ENCODE data around the gene TAB2. TPM values are rescaled to one million over a fixed set of nuclear protein-coding genes. Genes with fewer than 3 reads are reported as not detected.

The TAB2 gene
- total RNA-seq, 1 experiment from 2014 or later: 14.7 TPM

GRCh38 chr6:149331871-149332270 lies 14.4 kb downstream of the TAB2 start:
- H3K27me3 ChIP-seq (ENCODE audit: low read length): no peaks in the 10 kb centered on the region
- H3K9ac ChIP-seq (ENCODE audit: low read length): peak overlapping the region; percentile 44
- H3K36me3 ChIP-seq (ENCODE audit: low read depth, low read length): no peaks in the 10 kb centered on the region
- DNase-seq (peak; percentile 17), ATAC-seq (no peak)
- H2AFZ ChIP-seq (ENCODE audit: low read length): no peak overlapping the region
- POLR2A ChIA-PET (ENCODE audit: unreplicated experiment): interaction anchor here (0.5 kb wide), 1 partner anchor 14 kb away, joined by 3 read pairs; no protein-coding TSS in a partner anchor
- H3K27ac ChIP-seq (ENCODE audit: low read length): peak overlapping the region; percentile 91
- H3K79me2 ChIP-seq (ENCODE audit: low read length): peaks cover 92% of the 10 kb centered on the region
- no peaks in the 10 kb centered on the region for H3K9me2 ChIP-seq (replicated peaks; ENCODE audit: low read length)
- peak overlapping the region; percentile 81 for H3K4me2 ChIP-seq (ENCODE audit: low read length)
- intact Hi-C loops (cut with micrococcal nuclease): loop anchor here (5.0 to 10.0 kb wide), 4 partner anchors 50 to 250 kb away; no protein-coding TSS in a partner anchor
- H3F3A ChIP-seq (ENCODE audit: low read length, unreplicated experiment): peaks cover 10% of the 10 kb centered on the region
- TF ChIP-seq CTCF (conservative IDR thresholded peaks at IDR 0.05; ENCODE audit: low read depth, low read length): no peak
- TF ChIP-seq EZH2 (IDR thresholded peaks at IDR 0.05; ENCODE audit: low read length, unreplicated experiment): no peak
- TF ChIP-seq EZH2phosphoT487 (IDR thresholded peaks at IDR 0.05; ENCODE audit: borderline replicate concordance, low read length): no peak
- H3K4me1 ChIP-seq (ENCODE audit: insufficient read depth, low read length): peaks cover 57% of the 10 kb centered on the region
- peak overlapping the region; percentile 28; the same call in 1 of the 2 replicates for H3K4me3 ChIP-seq (ENCODE audit: low read length)
- CTCF ChIA-PET: no interaction called here
- no TSS peak for BruUV-seq (replicated peaks)
- H3K9me3 ChIP-seq (ENCODE audit: low read length): no peaks in the 10 kb centered on the region
- no peaks in the 10 kb centered on the region for H4K20me1 ChIP-seq (ENCODE audit: low read length)

GRCh38 chr6:149332602-149333265 lies 15.2 kb downstream of the TAB2 start:
- Histone ChIP-seq H4K20me1 (ENCODE audit: low read length) (no peaks in the 10 kb centered on the region), H3K79me2 (ENCODE audit: low read length) (peaks cover 92% of the 10 kb centered on the region), H3K36me3 (ENCODE audit: low read depth, low read length) (no peaks in the 10 kb centered on the region), H3K9ac (ENCODE audit: low read length) (peak overlapping the region; percentile 44), H3K9me3 (ENCODE audit: low read length) (no peaks in the 10 kb centered on the region), H2AFZ (ENCODE audit: low read length) (no peak overlapping the region), H3K27ac (ENCODE audit: low read length) (peak overlapping the region; percentile 91), H3K4me2 (ENCODE audit: low read length) (peak overlapping the region; percentile 81), H3K9me2 (replicated peaks; ENCODE audit: low read length) (no peaks in the 10 kb centered on the region), H3K4me1 (ENCODE audit: insufficient read depth, low read length) (peaks cover 65% of the 10 kb centered on the region), H3K4me3 (ENCODE audit: low read length) (peak overlapping the region; percentile 37), H3K27me3 (ENCODE audit: low read length) (no peaks in the 10 kb centered on the region), H3F3A (ENCODE audit: low read length, unreplicated experiment) (peaks cover 10% of the 10 kb centered on the region)
- intact Hi-C loops (cut with micrococcal nuclease): loop anchor here (5.0 to 10.0 kb wide), 4 partner anchors 50 to 250 kb away; no protein-coding TSS in a partner anchor
- ATAC-seq (peak; percentile 70), DNase-seq (peak; percentile 81)
- TF ChIP-seq CTCF (conservative IDR thresholded peaks at IDR 0.05; ENCODE audit: low read depth, low read length): no peak
- no peak for TF ChIP-seq EZH2phosphoT487 (IDR thresholded peaks at IDR 0.05; ENCODE audit: borderline replicate concordance, low read length)
- no peak for TF ChIP-seq EZH2 (IDR thresholded peaks at IDR 0.05; ENCODE audit: low read length, unreplicated experiment)
- no TSS peak for BruUV-seq (replicated peaks)
- POLR2A ChIA-PET (ENCODE audit: unreplicated experiment): interaction anchor here (0.5 to 0.6 kb wide), 2 partner anchors 13 to 82 kb away, joined by 3 read pairs; no protein-coding TSS in a partner anchor
- CTCF ChIA-PET: no interaction called here

GRCh38 chr6:149333266-149333620 lies 15.7 kb downstream of the TAB2 start:
- no peak for DNase-seq
- H3K27ac ChIP-seq (ENCODE audit: low read length): peak overlapping the region; percentile 91
- CTCF ChIA-PET: no interaction called here

More at GRCh38 chr6:149333266-149333620, 15.7 kb downstream of the TAB2 start:
- TF ChIP-seq CTCF (conservative IDR thresholded peaks at IDR 0.05; ENCODE audit: low read depth, low read length): no peak
- no peak for TF ChIP-seq EZH2 (IDR thresholded peaks at IDR 0.05; ENCODE audit: low read length, unreplicated experiment)
- TF ChIP-seq EZH2phosphoT487 (IDR thresholded peaks at IDR 0.05; ENCODE audit: borderline replicate concordance, low read length): no peak
- intact Hi-C loops (cut with micrococcal nuclease): loop anchor here (5.0 to 10.0 kb wide), 4 partner anchors 49 to 251 kb away; no protein-coding TSS in a partner anchor
- Histone ChIP-seq H3K4me3 (ENCODE audit: low read length) (peak overlapping the region; percentile 37), H3K9ac (ENCODE audit: low read length) (peak overlapping the region; percentile 40), H3K27me3 (ENCODE audit: low read length) (no peaks in the 10 kb centered on the region), H3K9me3 (ENCODE audit: low read length) (no peaks in the 10 kb centered on the region), H3K4me1 (ENCODE audit: insufficient read depth, low read length) (peaks cover 65% of the 10 kb centered on the region), H3K4me2 (ENCODE audit: low read length) (peak overlapping the region; percentile 81), H3K9me2 (replicated peaks; ENCODE audit: low read length) (no peaks in the 10 kb centered on the region), H3K79me2 (ENCODE audit: low read length) (peaks cover 92% of the 10 kb centered on the region), H3K36me3 (ENCODE audit: low read depth, low read length) (no peaks in the 10 kb centered on the region), H2AFZ (ENCODE audit: low read length) (no peak overlapping the region), H4K20me1 (ENCODE audit: low read length) (no peaks in the 10 kb centered on the region), H3F3A (ENCODE audit: low read length, unreplicated experiment) (peaks cover 10% of the 10 kb centered on the region)
- no TSS peak for BruUV-seq (replicated peaks)
- no peak for ATAC-seq
- POLR2A ChIA-PET (ENCODE audit: unreplicated experiment): no interaction called here
